Skin of body (tissue), 2 donors: Measurements from ENCODE around the gene FNIP1. TPM values are rescaled to one million over a fixed set of nuclear protein-coding genes. Genes with fewer than 3 reads are reported as not detected.
"Not testable (repeated sequence)": the region's sequence is repeated elsewhere in the genome, so short reads cannot be mapped to it uniquely, and the experiment has no call there.

Experiments
- DNase-seq: peaks from one replicate; lab custom pipeline; 2025; lab: John Stamatoyannopoulos, UW
- total RNA-seq: library from RNA; depleted of rRNA; stranded (reverse); fragments of >200 nt; gene quantifications from one replicate; pipeline ENCODE4 v1.2.3, GENCODE V29; 2014

FNIP1 gene
- 53.7 TPM for total RNA-seq

DNA sequence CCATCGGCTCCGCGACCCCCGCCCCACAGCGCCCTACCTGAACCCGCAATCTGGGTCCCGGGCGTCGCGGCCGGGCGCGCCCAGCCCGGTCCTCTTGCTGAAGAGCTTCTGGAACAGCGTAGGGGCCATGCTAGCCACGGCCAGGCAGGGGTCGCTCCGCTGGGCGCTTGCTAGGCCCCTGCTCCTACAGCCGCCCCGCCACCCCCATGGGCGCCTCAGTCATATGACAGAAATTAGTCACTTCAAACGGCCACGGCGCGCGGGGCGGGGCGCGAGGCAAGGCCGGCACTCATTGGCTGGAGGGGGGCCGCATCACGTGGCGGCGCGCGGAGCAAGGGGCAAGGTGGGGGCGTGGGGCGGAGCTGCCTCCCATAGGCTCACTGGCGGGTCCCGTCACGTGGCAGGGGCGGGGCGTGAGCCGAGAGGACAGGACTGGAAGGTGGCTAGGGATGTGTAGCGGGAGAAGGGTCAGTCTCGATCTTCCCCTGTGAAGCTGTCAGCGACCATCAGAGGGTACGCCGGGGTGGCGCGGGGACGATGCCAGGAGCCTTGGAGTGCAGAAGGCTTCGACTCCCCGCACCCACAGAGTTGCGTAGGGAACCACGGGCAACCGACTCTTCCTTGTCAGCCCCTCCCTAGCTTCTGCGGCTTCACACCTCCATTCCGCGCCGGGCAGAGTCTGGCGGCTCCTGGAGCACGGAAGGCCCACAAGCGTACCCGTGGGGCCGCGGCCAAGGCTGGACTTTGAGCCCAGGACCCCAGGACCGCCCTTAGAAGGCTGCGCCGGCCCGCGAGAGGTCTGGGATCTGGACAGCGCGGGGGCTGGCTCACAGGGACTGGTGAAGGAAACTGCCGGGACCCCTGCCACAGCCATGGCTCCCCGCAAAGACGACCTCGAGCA is at the start of gene FNIP1:
FNIP1 (minus strand) TSS at position 225 of the 901 bp plus-strand sequence; CDS start at position 129, 96 bp downstream.
- DNase-seq = peak; percentile 97

DNA sequence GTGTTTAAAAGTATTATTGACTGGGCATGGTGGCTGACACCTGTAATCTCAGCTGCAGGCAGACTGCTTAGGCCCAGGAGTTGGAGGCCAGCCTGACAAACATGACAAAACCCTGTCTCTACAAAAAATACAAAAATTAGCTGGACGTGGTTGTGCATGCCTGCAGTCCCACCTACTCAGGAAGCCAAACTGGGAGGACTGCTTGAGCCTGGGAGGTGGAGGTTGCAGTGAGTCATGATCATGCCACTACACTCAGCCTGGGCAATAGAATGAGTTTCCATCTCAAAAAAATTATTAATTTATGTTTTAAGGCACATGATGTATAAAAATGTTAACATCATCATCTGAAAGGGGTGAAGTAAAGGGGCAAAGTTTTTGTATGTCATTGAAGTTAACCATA is 49.7 kb upstream of the FNIP1 start:
- no peak for DNase-seq

GRCh38 chr5:131845828-131846227 is 49.0 kb upstream of the FNIP1 start:
- no peak for DNase-seq

GRCh38 chr5:131842971-131843370 is 46.2 kb upstream of the FNIP1 start:
- not testable (repeated sequence) for DNase-seq

- not testable (repeated sequence) for DNase-seq
These were observed 35.9 kb upstream of the FNIP1 start for GRCh38 chr5:131832702-131833101.

DNA sequence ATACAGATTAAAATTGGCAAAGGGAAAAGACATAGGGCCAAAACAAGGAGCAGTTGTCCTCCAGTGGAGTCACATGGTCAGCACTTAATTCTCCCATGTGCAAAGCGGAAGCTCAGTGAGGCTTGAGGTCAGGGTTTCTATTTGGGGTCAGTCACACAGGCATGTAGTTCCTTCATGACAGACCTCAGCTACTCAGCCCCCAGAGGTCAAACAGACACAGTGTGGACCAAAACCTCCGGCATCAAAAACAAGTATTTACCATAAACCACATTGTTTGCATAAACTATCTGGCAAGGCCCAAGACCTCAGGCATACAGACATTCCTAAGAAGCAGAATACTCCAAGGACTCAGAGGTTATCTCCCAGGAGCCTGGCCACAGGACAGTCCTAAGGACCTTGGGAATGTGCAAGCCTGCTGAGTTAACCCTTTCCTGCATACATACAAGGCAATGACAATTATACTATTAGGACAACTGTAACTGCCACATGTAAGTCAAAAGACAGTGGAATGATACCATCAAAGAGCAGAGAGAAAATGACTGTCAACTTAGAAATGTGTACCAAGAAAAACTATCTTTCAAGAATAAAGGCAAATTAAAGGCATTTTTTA is 28.7 kb upstream of the FNIP1 start:
- no peak for DNase-seq

DNA sequence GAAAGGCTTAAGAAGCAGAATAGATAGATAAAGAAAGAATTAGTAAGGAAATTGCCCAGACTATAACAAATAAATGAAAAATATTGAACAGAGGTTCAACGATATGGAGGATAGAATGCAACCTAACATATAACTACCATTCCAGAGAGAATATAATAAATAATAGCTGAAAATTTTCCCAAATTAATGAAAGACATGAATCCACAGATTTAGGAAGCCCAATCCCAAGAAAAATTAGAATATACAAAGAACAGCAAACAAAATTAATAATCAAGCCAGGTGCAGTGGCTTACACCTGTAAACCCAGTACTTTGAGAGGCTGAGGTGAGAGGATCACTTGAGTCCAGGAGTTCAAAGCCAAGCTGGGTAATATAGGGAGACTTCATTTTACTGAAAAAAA is 27.8 kb upstream of the FNIP1 start:
- no peak for DNase-seq

GRCh38 chr5:131821221-131821620 is 24.4 kb upstream of the FNIP1 start:
- DNase-seq = no peak

DNA sequence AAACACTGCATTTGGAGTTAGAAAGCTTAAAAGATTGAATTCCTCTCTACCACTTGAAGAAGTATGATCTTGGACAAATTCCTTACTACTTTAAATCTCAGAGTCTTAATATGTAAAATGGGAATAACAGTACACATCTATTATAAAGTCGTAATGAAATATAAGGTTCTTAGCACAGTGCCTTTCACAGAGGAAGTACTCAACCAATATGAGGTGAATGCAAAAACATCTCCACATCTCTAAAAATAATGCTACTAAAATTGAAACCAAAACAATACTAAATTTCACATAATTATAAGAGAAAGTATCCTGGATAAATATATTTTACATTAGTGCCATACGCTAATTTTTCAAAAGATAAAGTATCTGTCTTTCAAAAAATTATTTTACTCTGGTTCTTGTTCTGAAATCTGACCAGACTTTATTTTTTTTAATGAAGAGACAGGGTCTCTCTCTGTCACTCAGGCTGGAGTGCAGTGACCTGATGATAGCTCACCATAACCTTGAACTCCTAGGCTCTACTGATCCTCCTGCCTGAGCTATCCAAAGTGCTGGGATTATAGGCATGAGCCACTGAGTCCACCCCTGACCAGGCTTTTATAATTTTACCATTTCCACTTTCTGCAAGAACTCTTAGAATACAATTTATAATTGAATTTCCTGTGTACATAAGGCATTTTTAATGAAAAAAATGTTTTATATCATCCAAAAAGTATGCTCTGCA is 21.3 kb upstream of the FNIP1 start:
- no peak for DNase-seq

- no peak for DNase-seq
These were observed 18.2 kb upstream of the FNIP1 start for GRCh38 chr5:131814990-131815389.

DNA sequence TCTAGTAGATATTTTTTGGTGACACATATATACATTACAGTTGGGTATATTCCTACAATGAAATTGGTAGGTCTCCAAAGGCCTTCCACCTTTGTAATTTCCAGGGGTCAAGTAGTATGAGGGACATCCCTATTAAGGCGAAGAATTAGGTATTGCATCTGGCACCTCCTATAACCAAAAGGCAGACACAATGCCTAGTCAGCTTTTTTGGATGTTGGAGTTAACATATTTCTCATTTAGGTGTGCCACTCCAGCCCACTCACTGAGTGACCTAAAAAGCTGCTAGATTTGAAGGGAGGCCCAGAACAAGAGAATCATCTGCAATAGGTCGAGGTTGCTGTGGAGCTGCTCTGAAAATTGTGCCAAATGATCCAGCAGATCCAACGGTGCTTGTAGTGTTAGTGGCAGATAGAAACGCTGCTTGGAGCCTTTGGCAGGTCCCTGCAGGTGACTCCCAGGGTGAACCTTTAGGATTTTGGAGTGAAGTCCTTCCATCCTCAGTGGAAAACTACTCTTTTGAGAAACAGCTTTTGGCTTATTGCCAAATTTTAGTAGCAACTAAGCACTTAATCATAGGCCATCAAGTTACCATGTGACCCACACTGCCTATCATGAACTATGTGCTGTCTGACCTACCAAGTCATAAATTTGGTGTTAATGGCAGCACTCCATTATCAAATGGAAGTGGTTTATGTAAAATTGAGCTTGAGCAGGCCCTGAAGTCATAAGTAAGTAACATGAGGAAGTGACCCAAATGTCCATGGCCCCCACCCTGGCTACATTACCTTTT is 15.7 kb upstream of the FNIP1 start:
- DNase-seq = no peak

GRCh38 chr5:131810510-131811249 is 13.9 kb upstream of the FNIP1 start:
- DNase-seq = no peak

- peak; percentile 10 for DNase-seq
These were observed 681 bp downstream of the FNIP1 start for GRCh38 chr5:131795879-131796792.

- DNase-seq = no peak
These were observed 1.6 kb downstream of the FNIP1 start for GRCh38 chr5:131795228-131795627.

GRCh38 chr5:131794586-131794985 is 2.2 kb downstream of the FNIP1 start:
- no peak for DNase-seq

DNA sequence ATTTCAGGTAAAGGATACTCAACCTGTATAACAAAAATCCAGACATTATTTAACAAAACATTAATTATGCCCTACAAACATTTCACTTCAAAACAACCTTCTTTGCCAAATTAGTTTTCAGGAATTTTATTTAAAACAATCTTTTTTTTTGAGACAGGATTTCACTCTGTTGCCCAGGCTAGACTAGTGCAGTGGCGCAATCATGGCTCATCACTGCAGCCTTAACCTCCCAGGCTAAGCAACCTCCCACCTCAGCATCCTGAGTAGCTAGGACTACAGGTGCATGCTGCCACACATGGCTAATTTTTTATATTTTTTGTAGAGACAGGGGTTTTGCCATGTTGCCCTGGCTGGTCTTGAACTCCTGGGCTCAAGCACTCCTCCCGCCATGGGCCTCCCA is 3.9 kb downstream of the FNIP1 start:
- no peak for DNase-seq

DNA sequence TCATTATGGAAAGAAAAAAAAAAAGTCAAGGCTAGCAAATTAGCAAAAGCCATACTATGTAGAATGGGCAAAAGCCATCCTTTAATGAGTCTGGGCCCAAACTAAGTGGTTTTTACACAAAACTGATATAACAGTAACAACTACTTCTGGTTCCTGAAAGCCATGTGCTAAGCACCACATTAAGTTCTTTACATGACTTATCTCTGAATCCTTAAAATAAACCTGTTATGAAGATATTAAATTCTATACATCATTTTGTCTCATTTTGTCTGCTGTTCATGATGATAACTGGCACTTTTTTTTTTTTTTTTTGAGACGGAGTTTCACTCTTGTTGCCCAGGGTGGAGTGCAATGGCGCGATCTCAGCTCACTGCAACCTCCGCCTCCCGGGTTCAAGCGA is 5.0 kb downstream of the FNIP1 start:
- no peak for DNase-seq

GRCh38 chr5:131790550-131790949 is 6.3 kb downstream of the FNIP1 start:
- no peak for DNase-seq

DNA sequence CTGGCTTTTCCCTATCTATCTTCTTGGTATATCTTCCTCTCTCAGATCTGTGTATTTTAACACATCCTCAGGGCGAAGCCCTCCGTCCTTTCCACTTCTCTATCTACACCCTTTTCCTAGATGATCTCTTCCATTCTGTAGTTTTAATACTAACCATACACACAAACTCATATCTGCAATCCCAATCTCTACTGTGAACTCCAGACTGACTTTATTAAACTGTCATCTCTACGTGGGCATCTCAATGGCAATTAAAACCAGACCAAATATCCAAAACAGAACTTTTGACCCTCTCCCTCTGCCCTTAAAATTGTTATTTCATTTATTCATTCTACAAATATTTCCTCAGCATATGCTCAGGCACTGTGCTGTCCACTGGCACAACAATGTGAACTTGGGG is 7.1 kb downstream of the FNIP1 start:
- no peak for DNase-seq

- no peak for DNase-seq
These were observed 9.1 kb downstream of the FNIP1 start for GRCh38 chr5:131787736-131788135.
